GM18873 (cell line): ENCODE measurements around the gene MRPS16.
A peak's percentile ranks its signal among the peaks of the same experiment; 100 is the strongest.
"Not testable (repeated sequence)": the region's sequence is repeated elsewhere in the genome, so short reads cannot be mapped to it uniquely, and the experiment has no call there.

ENCODE experiments used
- ATAC-seq: cut with Tn5 transposase; IDR thresholded peaks from one replicate; pipeline ENCODE4 v1.9.1; 2021; ENCODE audit warnings: mild to moderate bottlenecking, moderate library complexity, moderate number of reproducible peaks; ENCODE audit not compliant: unreplicated experiment, low FRiP score

Gene MRPS16

GRCh38 chr10:73252445-73253224 lies at the start of gene MRPS16:
Gene MRPS16, minus strand, starts transcription at chr10:73252644. Its CDS starts 162 bp downstream, at chr10:73252482.
- ATAC-seq = peak; percentile 80

GRCh38 chr10:73296946-73297345 lies 44.5 kb upstream of the MRPS16 start:
- no peak for ATAC-seq

DNA sequence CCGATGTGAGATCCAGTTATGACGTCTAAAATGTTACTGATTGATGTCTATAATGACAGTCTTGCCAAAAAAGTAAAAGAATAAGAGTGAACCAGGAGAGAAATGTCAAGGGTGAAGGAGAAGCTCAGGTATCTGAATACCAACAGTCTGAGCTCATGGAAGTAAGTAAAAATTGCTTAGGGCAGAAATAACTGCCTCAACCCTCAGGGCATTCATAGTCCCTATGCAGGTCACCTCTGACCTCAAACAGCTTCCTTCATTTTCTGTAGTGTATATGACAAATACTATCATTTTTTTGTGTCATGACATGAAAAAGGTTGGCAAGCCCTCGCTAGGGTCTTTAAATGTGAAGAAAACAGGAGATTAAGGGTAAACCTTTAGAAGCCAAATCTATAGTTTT lies 41.0 kb upstream of the MRPS16 start:
- ATAC-seq = no peak

- ATAC-seq = no peak
Measured at GRCh38 chr10:73289958-73290357, 37.5 kb upstream of the MRPS16 start.

GRCh38 chr10:73287441-73287840 lies 35.0 kb upstream of the MRPS16 start:
- no peak for ATAC-seq

DNA sequence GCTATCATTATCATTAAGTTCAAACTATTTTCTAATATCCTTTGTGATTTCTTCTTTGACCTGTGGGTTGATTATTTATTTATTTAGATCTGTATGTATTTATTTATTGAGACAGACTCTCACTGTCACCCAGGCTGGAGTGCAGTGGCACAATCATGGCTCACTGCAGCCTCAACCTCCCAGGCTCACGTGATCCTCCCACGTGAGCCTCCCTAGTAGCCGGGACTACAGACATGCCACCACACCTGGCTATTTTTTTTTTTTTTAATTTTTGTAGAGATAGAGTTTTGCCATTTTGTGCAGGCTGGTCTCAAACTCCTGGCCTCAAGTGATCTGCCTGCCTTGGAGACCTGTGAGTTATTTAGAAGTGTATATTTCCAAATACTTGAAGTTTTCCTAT lies 28.7 kb upstream of the MRPS16 start:
- no peak for ATAC-seq

GRCh38 chr10:73264423-73264822 lies 12.0 kb upstream of the MRPS16 start:
- no peak for ATAC-seq

GRCh38 chr10:73263693-73264347 lies 11.4 kb upstream of the MRPS16 start:
- no peak for ATAC-seq

GRCh38 chr10:73262880-73263555 lies 10.6 kb upstream of the MRPS16 start:
- no peak for ATAC-seq

DNA sequence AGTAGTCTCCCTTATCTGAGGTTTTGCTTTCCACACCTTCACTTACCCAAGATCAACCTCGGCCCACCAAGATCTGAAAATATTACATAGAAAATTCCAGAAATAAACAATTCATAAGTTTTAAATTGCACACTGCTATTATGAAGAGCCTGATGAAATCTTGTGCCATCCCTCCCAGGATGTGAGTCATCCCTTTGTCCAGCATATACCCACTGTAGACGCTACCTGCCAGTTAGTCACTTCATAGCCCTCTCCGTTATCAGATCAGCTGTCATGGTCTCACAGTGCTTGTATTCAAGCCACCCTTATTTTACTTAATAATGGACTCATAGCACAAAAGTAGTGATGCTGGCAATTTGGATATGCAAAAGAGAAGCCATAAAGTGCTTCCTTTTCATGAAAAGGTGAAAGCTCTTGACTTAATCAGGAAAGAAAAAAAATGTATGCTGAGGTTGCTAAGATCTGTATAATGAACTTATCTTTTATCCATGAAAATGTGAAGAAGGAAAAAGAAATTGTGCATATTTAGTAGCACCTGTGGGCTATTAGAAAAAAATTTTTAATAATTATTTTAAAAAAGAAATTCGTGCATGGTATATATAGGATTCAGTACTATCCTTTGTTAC lies 9.8 kb upstream of the MRPS16 start:
- no peak for ATAC-seq

GRCh38 chr10:73261362-73261995 lies 9.0 kb upstream of the MRPS16 start:
- no peak for ATAC-seq

- not testable (repeated sequence) for ATAC-seq
Measured at GRCh38 chr10:73258612-73259011, 6.2 kb upstream of the MRPS16 start.

DNA sequence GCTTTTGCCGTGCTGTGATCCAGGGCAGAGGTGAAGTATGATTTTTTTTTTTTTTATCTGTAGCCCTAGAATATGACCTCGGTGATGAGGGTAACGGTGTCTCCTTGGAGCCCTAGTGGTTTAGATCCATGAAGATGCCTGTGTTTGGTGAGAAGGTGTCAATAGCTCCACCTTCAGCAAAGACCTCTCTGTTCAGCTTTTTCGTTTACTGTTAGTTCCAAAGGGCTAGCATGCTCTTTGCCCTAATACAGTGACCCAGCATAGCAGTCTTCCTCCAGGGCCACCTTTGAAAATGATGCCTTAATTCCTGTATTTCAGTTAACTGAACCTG lies 746 bp upstream of the MRPS16 start:
- ATAC-seq = no peak

- no peak for ATAC-seq
Measured at GRCh38 chr10:73251683-73252444, 580 bp downstream of the MRPS16 start.

GRCh38 chr10:73248259-73248724 lies 4.2 kb downstream of the MRPS16 start:
- no peak for ATAC-seq

- no peak for ATAC-seq
Measured at GRCh38 chr10:73247509-73248258, 4.8 kb downstream of the MRPS16 start.

- peak; percentile 66 for ATAC-seq
Measured at GRCh38 chr10:73246646-73247508, 5.6 kb downstream of the MRPS16 start, which contains the start of gene DNAJC9. Gene DNAJC9, minus strand, starts transcription at chr10:73247255. Its CDS starts 66 bp downstream, at chr10:73247189.

DNA sequence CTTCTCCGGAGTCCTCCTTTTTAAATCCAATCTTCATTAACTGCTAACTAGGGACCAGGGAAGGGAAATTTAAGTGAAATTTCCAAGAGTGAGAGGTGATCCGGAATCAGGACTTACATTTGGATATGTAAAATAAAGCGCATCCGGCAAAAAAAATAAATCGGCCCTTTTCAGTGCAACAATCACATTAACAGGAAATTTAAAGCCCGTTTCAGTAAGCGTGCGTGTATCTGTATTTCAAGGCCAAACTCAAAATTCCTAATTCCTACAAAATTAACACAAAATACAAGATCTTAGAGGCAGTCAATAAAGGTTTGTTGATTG lies 6.2 kb downstream of the MRPS16 start:
- ATAC-seq = no peak
